Subcutaneous abdominal adipose tissue (tissue), 5 donors: ENCODE measurements around the gene KLHL22.
"Not testable (repeated sequence)": the region's sequence is repeated elsewhere in the genome, so short reads cannot be mapped to it uniquely, and the experiment has no call there.

Source experiments
- H3K27ac ChIP-seq: one replicate; pipeline ENCODE4 v1.7.0; 2013; ENCODE audit warnings: low read depth, mild to moderate bottlenecking, inconsistent platforms, low read length, moderate library complexity
- H3K27me3 ChIP-seq, 5 donors: one replicate each; pipeline ENCODE4 v1.7.0; 2013; ENCODE audit warnings: low read length in 5 of 5, inconsistent platforms in 1 of 5; ENCODE audit not compliant: control insufficient read depth in 5 of 5, insufficient read depth in 4 of 5
- H3K36me3 ChIP-seq, 5 donors: one replicate each; pipeline ENCODE4 v1.7.0; 2013; ENCODE audit warnings: low read length in 5 of 5; ENCODE audit not compliant: control insufficient read depth in 5 of 5, insufficient read depth in 5 of 5
- H3K4me1 ChIP-seq, 5 donors: one replicate each; pipeline ENCODE4 v1.7.0; 2013; ENCODE audit warnings: low read length in 5 of 5, mild to moderate bottlenecking in 3 of 5, moderate library complexity in 1 of 5; ENCODE audit not compliant: control insufficient read depth in 5 of 5, insufficient read depth in 5 of 5
- H3K4me3 ChIP-seq, 5 donors: one replicate each; pipeline ENCODE4 v1.7.0; 2013; ENCODE audit warnings: low read length in 5 of 5, low read depth in 1 of 5
- H3K9ac ChIP-seq, 5 donors: one replicate each; pipeline ENCODE4 v1.7.0; 2013; ENCODE audit warnings: low read length in 5 of 5, mild to moderate bottlenecking in 4 of 5, moderate library complexity in 3 of 5
- H3K9me3 ChIP-seq, 5 donors: one replicate each; pipeline ENCODE4 v1.7.0; 2013; ENCODE audit warnings: low read length in 5 of 5; ENCODE audit not compliant: control insufficient read depth in 5 of 5
- donor health status: healthy.
- donor health status: healthy.
- donor health status: healthy.
- donor health status: healthy.
- donor health status: healthy.

Gene KLHL22

GRCh38 chr22:20488946-20489345, 6.6 kb downstream of the KLHL22 start:
- Histone ChIP-seq H3K27ac (no peak overlapping the region), H3K27me3 (no peaks in the 10 kb centered on the region), H3K4me1 (peaks cover 3 to 13% (median 6%) of the 10 kb centered on the region in 5 donors), H3K9ac (no peak overlapping the region), H3K36me3 (peaks cover 0 to 23% (median 12%) of the 10 kb centered on the region in 5 donors), H3K4me3 (no peak overlapping the region), H3K9me3 (no peaks in the 10 kb centered on the region)

GRCh38 chr22:20487715-20488114, 7.9 kb downstream of the KLHL22 start:
- H3K27ac ChIP-seq, result no peak overlapping the region
- no peak overlapping the region for H3K4me3 ChIP-seq
- H3K9ac ChIP-seq, result no peak overlapping the region
- H3K9me3 ChIP-seq, result no peaks in the 10 kb centered on the region
- peaks cover 0 to 34% (median 18%) of the 10 kb centered on the region in 5 donors for H3K36me3 ChIP-seq
- peaks cover 3 to 9% (median 4%) of the 10 kb centered on the region in 5 donors for H3K4me1 ChIP-seq
- no peaks in the 10 kb centered on the region for H3K27me3 ChIP-seq

DNA sequence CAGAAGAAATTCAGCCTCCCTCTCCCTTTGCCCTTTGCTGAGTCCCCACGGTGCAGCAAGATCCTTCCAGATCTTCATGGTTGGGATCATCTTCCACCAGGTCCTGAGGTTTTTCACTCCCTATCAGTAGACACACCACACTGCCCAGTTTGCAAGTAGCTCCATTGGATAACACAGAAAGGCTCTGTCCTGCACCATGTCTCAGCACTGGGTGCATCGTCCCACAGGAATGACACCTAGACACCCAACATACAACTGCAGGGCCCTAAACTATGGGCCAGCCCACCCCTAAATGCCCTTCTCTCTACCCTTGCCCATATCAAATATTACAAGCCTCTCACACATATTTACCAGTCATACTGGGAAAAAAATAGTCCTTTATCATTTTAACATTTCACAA, 9.4 kb downstream of the KLHL22 start:
- no peak overlapping the region for H3K4me3 ChIP-seq
- H3K36me3 ChIP-seq, result peaks cover 0 to 35% (median 21%) of the 10 kb centered on the region in 5 donors
- no peak overlapping the region for H3K9ac ChIP-seq
- H3K27ac ChIP-seq, result no peak overlapping the region
- no peaks in the 10 kb centered on the region for H3K27me3 ChIP-seq
- peaks cover 3 to 9% (median 4%) of the 10 kb centered on the region in 5 donors for H3K4me1 ChIP-seq
- H3K9me3 ChIP-seq, result no peaks in the 10 kb centered on the region

DNA sequence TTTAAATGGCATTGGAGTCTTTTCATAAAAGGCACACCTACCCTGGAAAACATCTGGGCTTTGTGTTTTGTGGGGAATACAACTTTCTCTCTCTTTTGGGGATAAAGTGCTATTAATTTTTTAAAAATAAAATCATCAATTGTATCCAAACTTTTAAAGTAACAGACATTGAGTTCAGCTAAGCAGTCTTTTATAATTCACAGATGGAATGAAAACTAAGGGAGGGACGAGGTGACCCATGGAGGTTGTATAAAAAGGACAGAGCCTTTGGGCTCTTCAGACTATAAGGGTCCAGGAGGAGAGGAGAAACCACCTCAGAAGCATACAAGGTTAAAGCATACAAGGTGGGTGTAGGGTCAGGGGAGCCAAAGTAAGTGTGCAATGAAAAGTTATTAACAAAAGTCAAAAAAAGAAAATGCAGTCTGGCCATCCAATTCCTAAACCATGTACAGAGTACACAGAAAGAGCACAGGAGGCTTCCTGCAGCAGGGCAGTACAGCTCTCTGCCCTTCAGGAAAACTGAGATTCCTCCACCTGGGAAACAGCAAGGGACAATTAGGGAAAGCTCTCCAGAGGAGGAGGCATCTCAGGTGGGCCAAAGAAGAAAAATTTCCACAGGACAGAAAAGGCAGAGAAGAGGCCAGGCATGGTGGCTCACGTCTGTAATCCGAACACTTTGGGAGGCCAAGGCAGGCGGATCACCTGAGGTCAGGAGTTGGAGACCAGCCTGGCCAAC, 10.5 kb downstream of the KLHL22 start:
- no peaks in the 10 kb centered on the region for H3K9me3 ChIP-seq
- no peaks in the 10 kb centered on the region for H3K27me3 ChIP-seq
- peaks cover 0 to 35% (median 21%) of the 10 kb centered on the region in 5 donors for H3K36me3 ChIP-seq
- peaks cover 3 to 9% (median 4%) of the 10 kb centered on the region in 5 donors for H3K4me1 ChIP-seq
- H3K4me3 ChIP-seq, result no peak overlapping the region
- no peak overlapping the region for H3K9ac ChIP-seq
- no peak overlapping the region for H3K27ac ChIP-seq

- H3K27ac ChIP-seq, result no peak overlapping the region
- no peak overlapping the region for H3K9ac ChIP-seq
- no peaks in the 10 kb centered on the region for H3K27me3 ChIP-seq
- no peak overlapping the region for H3K4me3 ChIP-seq
- H3K36me3 ChIP-seq, result peaks cover 0 to 26% (median 15%) of the 10 kb centered on the region in 5 donors
- no peaks in the 10 kb centered on the region for H3K9me3 ChIP-seq
- peaks cover 3 to 17% (median 10%) of the 10 kb centered on the region in 5 donors for H3K4me1 ChIP-seq
Measured at GRCh38 chr22:20483771-20484170, 11.8 kb downstream of the KLHL22 start.

DNA sequence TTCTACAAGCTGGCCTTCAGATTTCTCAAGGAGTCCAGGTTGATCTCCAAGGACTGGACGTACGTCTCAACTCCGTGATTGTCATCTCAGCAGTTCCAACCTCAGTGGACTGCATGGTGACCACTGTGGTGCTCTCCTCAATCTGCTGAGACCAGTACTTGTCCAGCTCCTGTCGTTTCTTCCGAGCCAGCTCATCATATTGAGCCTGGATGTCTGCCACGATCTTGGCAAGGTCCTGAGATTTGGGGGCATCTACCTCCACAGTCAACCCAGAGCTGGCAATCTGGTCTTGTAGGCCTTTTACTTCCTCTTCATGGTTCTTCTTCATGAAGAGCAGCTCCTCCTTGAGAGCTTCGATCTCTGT, 12.5 kb downstream of the KLHL22 start:
- H3K27me3 ChIP-seq, H3K4me3 ChIP-seq, H3K27ac ChIP-seq, H3K9me3 ChIP-seq, H3K9ac ChIP-seq: not testable (repeated sequence)
- peaks cover 3 to 17% (median 10%) of the 10 kb centered on the region in 5 donors for H3K4me1 ChIP-seq
- H3K36me3 ChIP-seq, result peaks cover 0 to 19% (median 11%) of the 10 kb centered on the region in 5 donors

GRCh38 chr22:20479612-20480196, 15.9 kb downstream of the KLHL22 start:
- H3K36me3 ChIP-seq, result peaks cover 0 to 12% (median 9%) of the 10 kb centered on the region in 5 donors
- H3K4me1 ChIP-seq, result peaks cover 0 to 14% (median 11%) of the 10 kb centered on the region in 5 donors
- H3K4me3 ChIP-seq, result no peak overlapping the region
- H3K27me3 ChIP-seq, result no peaks in the 10 kb centered on the region
- H3K9me3 ChIP-seq, result no peaks in the 10 kb centered on the region
- H3K9ac ChIP-seq, result no peak overlapping the region
- peak overlapping the region; percentile 62 for H3K27ac ChIP-seq

DNA sequence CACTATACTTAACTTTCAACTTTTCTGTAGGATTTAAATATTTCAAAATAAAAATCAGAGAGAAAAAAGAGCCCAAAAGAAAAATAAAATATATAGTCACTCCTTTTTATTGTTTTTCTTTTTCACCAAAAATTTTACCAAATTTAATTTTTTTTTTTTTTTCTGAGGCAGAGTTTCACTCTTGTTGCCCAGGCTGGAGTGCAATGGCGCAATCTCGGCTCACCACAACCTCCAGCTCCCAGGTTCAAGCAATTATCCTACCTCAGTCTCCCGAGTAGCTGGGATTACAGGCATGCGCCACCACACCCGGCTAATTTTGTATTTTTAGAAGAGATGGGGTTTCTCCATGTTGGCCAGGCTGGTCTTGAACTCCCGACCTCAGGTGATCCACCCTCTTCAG, 17.5 kb downstream of the KLHL22 start:
- not testable (repeated sequence) for H3K36me3 ChIP-seq, H3K9ac ChIP-seq, H3K9me3 ChIP-seq, H3K27me3 ChIP-seq, H3K27ac ChIP-seq, H3K4me3 ChIP-seq
- peaks cover 0 to 14% (median 11%) of the 10 kb centered on the region in 5 donors for H3K4me1 ChIP-seq

DNA sequence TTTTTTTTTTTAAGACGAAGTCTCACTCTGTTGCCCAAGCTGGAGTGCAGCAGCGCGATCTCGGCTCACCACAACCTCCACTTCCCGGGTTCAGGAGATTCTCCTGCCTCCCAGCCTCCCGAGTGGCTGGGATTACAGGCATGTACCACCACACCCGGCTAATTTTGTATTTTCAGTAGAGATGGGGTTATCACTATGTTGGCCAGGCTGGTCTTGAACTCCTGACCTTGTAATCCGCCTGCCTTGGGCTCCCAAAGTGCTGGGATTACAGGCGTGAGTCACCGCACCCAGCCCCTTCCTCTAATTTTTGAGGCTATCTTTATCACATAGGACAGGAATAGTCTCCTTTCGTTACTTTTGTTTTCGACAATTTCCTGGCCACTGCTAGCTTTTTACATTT, 20.0 kb downstream of the KLHL22 start:
- Histone ChIP-seq H3K36me3 (peaks cover 0 to 18% (median 11%) of the 10 kb centered on the region in 5 donors), H3K9ac (peak overlapping the region in 1 of 5 donors; percentile 28), H3K4me1 (peaks cover 0 to 14% (median 11%) of the 10 kb centered on the region in 5 donors)
- H3K27ac ChIP-seq, H3K27me3 ChIP-seq, H3K9me3 ChIP-seq, H3K4me3 ChIP-seq: not testable (repeated sequence)

DNA sequence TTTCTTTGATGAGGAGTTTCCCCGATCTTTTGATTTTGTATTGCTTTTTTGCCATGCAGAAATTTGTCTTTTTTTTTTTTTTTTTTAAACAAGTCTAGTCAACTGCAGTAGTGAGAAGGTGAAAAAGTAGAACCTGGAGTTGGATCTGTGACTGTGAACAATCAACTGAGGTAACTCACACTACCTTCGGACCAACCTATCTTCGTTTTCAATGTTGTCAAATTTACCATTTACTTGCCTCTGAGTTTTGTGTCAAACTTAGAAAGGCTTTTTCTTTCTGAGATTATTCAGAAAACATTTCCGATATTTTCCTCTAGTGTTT, 20.5 kb downstream of the KLHL22 start:
- H3K27ac ChIP-seq, result no peak overlapping the region
- no peaks in the 10 kb centered on the region for H3K27me3 ChIP-seq
- H3K4me1 ChIP-seq, result peaks cover 0 to 14% (median 11%) of the 10 kb centered on the region in 5 donors
- no peaks in the 10 kb centered on the region for H3K9me3 ChIP-seq
- H3K36me3 ChIP-seq, result peaks cover 0 to 22% (median 14%) of the 10 kb centered on the region in 5 donors
- H3K9ac ChIP-seq, result no peak overlapping the region
- no peak overlapping the region for H3K4me3 ChIP-seq
